GM04504 (cell line): ENCODE results near the gene SH3BP2.

Source experiments
- DNase-seq: peaks from one replicate; pipeline ENCODE4 v3.0.0-alpha.2; 2012; ENCODE audit warnings: low read depth

The SH3BP2 gene

DNA sequence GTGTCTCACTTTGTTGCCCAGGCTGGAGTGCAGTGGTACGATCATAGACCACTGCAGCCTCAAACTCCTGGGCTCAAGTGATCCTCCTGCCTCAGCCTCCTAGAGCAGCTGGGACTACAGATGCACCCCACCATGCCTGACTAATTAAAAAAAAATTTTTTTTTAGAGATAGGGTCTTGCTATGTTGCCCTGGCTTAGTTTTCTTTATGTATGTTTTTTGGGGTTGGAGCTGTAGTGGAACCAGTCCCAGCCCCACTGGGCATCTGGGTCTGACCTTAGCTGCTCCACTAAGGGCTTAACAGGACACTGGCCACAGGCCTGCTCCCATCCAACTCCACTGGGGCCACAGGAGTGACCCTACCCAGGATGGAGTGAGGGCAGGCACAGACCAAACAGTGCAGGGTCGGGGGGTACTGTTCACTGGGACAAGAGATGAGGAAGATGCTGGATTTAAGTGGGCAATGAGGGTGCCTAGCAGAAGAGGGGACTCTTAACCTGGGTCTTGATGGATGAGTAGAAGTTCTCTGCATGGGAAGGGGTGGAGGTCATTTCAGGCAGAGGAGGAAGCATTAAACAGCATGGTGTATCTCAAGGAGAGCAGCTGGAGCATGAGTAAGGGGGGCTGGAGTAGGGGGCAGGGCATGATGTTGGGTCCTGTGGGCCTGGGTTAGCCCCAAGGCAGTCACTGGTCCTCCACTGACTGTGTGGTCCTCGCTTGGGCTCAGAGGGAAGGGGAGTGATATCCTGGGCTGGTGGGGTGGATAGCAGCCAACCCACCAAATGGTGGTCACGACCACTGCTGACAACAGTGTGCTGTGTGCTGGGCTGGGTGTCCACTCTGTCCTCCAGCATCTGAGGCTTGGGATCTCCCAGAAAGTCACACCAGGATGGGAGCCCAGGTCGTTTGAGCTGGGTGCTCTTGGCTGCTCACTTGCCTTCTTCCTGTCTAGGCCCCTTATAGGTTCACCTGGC, 26.6 kb downstream of the SH3BP2 start:
- no peak for DNase-seq

DNA sequence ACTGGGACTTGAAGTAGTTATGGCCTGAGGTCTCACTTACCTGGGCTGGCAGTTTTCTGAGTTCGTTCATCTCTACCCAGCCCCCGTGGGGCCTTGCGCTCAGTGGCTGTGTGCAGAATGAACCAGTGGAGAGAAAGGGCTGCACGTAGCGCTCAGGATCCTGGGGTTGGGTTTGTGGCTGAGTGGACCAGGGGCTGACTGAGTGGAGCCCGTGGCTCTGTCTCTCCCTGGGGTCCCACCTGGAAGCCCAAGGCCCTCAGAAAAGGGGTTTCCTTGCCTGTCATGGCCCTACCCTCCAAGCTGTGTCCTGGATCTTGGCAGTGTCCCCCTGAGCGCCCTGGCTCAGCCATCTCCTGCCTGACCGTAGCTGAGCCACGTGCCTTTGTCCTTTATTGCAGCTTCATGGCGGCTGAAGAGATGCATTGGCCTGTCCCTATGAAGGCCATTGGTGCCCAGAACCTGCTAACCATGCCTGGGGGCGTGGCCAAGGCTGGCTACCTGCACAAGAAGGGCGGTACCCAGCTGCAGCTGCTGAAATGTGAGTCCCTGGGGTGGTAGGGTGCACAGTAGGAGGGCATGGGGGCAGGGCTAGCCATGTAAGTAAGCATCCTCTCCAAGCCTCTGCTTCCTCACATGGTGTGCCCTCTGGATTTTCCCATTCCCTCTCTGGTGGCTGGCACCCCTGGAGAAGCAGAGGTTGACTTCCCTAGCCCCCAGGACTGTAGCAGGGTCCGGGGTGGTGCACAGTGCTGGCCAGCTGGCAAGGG, 27.5 kb downstream of the SH3BP2 start:
- DNase-seq: no peak

DNA sequence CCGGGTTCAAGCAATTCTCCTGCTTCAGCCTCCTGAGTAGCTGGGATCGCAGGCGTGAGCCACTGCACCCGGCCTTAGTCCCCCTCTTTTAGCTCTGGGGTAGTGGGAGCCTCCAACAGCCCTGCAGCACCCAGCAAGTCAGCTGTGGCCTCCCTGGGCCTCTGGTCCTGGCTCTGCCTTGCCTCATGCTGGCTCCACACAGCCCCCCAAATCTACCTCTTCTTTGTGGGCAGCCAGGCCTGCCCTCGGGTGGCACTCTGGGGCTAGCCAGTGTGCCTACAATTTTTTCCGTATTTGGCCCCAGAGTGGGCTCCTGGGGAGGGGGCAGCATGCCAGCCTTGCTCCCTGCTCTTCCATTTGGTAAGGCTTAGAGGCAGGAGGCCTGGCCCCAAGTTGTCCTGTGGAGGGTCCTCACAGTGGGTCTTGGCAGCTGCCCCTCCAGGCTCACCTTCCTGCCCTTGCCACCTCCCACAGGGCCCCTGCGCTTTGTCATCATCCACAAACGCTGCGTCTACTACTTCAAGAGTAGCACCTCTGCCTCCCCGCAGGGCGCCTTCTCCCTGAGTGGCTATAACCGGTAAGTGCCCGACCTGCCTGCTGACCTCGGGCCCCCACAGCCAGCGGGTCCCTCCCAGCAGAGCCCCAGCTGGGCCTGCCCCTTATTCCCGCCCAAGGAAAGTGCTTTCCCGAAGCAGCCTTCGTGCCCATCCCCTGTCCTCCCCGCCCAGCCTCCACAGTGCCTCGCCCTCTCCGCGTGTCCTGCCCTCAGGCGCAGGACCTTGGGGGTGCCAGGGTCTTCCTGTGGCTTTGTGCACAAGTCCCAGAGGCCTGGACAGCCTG, 29.8 kb downstream of the SH3BP2 start:
- DNase-seq: no peak

- DNase-seq: no peak
Observed at GRCh38 chr4:2823301-2823670, 30.4 kb downstream of the SH3BP2 start.

DNA sequence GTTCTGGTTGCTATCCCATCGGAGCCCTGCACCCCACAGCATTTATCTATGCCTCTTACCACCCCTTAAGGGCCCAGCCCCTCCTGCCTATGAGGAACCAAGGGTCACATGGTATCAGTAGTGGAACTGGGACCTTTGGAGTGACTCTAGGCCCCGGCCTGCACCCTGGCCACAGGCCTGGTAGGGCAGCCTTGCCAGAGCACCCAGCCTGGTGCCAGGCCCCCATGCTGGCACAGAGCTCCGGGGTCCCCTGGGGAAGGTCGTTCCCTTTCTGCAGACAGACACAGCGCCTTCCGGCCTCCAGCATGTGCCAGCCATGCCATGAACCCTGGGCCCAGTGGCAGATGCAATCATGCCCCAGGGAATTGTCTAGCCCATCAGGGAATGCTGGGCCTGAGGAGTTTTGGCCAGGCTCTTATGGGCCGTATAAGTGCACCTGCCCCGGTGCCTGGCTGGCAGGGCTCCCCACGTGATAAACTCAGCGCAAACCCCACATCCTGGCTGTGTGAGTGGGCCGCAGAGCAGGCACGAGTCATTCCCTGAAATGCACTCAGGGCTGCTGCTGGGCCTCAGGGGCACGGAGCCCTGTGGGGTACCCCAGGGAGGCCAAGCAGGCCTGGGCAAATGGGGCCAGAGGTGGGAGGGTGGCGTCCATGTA, 30.9 kb downstream of the SH3BP2 start:
- DNase-seq: no peak

DNA sequence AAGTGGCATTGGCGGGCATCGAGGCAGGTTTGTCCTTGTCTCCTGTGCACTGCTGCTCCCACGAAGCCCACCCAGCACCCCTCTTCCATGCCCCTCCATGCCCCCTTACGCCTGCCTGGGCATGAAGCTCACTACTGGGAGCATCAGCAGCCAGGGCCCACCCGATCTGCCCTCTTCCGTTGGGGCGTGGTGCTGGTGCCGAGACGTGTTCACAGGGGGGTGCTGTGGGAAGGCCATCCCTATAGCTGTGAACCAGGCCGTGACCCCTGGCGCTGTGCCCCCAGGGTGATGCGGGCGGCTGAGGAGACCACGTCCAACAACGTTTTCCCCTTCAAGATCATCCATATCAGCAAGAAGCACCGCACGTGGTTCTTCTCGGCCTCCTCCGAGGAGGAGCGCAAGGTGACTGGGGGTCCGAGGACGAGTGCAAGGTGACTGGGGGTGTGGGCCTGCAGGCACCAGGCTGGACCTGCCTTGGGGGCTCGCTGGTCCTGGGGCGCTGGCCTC, 31.5 kb downstream of the SH3BP2 start:
- DNase-seq: no peak

DNA sequence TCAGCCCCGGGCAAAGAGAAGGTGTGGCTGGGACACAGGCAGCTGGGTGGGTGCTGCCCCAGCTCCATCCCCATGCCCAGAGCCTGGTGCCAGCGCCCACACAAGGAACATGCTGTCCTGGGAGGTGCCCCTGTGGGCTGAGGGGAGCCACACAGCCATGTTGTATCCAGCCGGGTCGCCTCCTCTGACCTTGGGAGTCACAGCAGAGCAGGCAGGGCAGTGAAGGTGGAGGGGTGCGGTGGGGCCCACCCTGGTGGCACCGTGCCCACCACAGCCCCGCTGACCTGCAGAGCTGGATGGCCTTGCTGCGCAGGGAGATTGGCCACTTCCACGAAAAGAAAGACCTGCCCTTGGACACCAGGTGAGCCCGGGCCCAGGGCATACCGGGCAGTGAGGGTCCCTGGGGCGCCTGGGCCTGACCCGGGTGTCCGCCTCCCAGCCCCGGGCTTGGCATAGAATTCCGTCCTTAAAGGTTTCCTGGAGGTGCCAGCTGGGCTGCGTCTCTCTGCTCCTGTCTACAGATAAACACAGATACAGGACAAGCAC, 32.0 kb downstream of the SH3BP2 start:
- no peak for DNase-seq

GRCh38 chr4:2825740-2826139, 32.9 kb downstream of the SH3BP2 start:
- DNase-seq: no peak

DNA sequence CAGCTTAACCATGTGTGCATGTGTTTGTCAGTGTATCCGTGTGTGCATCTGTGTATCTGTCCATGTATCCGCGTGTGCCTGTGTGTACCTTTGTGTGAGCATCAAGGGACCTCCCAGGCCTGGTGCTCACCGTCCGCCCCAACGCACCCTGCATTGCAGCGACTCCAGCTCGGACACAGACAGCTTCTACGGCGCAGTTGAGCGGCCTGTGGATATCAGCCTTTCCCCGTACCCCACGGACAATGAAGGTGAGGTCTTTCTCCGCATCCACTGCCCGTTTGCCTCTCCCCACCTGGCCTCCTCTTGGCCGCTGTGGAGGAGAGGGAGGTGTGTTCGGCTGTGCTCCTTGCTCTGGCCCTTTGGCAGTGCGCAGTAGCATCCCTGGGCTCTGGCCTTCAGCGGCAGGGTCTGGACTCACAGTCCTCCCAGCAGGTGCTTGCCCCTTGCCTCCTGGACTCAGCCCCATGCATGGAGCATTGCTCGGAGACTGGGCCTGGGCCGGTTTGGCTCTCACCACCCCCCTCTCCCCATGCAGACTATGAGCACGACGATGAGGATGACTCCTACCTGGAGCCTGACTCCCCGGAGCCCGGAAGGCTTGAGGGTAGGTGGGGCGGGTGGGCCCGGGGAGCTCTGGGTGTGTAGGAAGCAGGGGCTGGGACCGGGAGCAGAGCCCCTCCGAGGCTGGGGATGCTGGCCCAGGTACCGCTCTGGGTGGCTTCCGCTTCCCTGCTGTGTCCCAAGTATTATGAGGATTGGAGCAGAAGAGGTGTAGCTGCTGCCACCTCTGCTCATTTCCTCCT, 34.4 kb downstream of the SH3BP2 start:
- DNase-seq: no peak

DNA sequence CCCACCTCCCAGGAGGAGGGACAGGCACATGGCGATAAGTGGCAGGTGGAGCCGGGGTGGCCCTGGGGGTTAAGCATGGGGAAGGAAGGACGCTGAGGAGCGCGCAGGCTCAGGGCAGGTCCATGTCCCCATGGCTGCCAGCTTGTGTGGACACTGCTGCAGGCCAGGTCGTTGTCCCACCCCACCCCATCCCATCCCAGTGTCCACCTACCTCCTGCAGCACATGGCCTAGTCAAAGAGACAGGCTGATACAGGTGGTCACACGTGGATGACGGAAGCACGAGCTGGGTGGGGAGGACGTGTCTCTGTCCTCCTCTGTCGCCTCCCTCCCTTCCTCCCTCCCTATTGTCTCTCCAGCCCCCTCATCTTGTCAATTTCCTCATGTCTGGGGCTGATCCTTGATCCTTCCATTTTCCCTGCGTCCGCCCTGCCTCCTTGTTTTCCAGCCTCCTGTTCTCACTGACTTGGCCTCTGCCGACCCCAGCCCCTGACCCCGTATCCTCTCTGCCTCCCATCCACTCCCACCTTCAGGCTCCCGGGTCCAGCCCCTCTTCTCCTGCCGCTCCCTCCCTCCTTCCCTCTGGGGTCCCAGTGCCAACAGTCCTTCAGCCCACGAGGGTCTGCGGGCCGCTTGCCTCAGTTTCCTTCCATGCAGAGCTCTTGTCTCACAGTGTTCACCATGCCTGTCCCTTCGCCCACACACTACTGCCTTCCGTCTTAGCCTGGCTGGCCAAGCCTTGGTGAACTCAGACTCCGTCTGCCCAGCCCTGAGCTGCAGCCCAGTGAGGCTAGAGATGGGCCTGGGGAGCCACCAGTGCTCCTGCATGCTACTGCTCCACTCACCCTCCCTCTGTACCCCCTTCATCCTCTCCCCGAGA, 35.2 kb downstream of the SH3BP2 start:
- no peak for DNase-seq

GRCh38 chr4:2828758-2829181, 35.9 kb downstream of the SH3BP2 start:
- no peak for DNase-seq

GRCh38 chr4:2829321-2829932, 36.5 kb downstream of the SH3BP2 start:
- no peak for DNase-seq

- DNase-seq: no peak
Observed at GRCh38 chr4:2829933-2830451, 37.1 kb downstream of the SH3BP2 start.

GRCh38 chr4:2830632-2831610, 38.0 kb downstream of the SH3BP2 start:
- no peak for DNase-seq

- DNase-seq: no peak
Observed at GRCh38 chr4:2831611-2832308, 38.9 kb downstream of the SH3BP2 start.

GRCh38 chr4:2832309-2832980, 39.6 kb downstream of the SH3BP2 start:
- no peak for DNase-seq
